Iris pigment epithelial cell (primary cell): Measurements from ENCODE around the gene PPAN.

Experiments used
- DNase-seq: peaks from one replicate; pipeline ENCODE4 v3.0.0-alpha.2; 2011; ENCODE audit warnings: low read depth

Gene PPAN

GRCh38 chr19:10106100-10106936 lies at the start of gene PPAN:
TSS of gene PPAN (plus strand) at chr19:10106362. CDS start at chr19:10106395, 33 bp downstream.
- peak; percentile 98 for DNase-seq

- no peak for DNase-seq
These were observed 44.3 kb upstream of the PPAN start for GRCh38 chr19:10061717-10062310.

GRCh38 chr19:10068205-10068604 lies 38.0 kb upstream of the PPAN start:
- no peak for DNase-seq

- DNase-seq = peak; percentile 30
These were observed 37.1 kb upstream of the PPAN start for GRCh38 chr19:10069046-10069445.

- no peak for DNase-seq
These were observed 35.3 kb upstream of the PPAN start for GRCh38 chr19:10070730-10071446.

GRCh38 chr19:10074153-10074552 lies 32.0 kb upstream of the PPAN start:
- DNase-seq = peak; percentile 38

GRCh38 chr19:10076535-10076934 lies 29.6 kb upstream of the PPAN start:
- DNase-seq = no peak

- DNase-seq = no peak
These were observed 27.8 kb upstream of the PPAN start for GRCh38 chr19:10078329-10078728.

GRCh38 chr19:10079031-10079453 lies 27.1 kb upstream of the PPAN start:
- no peak for DNase-seq

GRCh38 chr19:10083911-10084310 lies 22.3 kb upstream of the PPAN start:
- no peak for DNase-seq

- DNase-seq = no peak
These were observed 21.4 kb upstream of the PPAN start for GRCh38 chr19:10084803-10085202.

GRCh38 chr19:10085641-10086590 lies 20.2 kb upstream of the PPAN start, which contains the start of gene SHFL:
TSS of gene SHFL (plus strand) at chr19:10086317. CDS start at chr19:10086428, 111 bp downstream.
- DNase-seq = peak; percentile 65

GRCh38 chr19:10086591-10087192 lies 19.5 kb upstream of the PPAN start:
- DNase-seq = no peak

GRCh38 chr19:10087296-10088061 lies 18.7 kb upstream of the PPAN start:
- DNase-seq = no peak

GRCh38 chr19:10088949-10089554 lies 17.1 kb upstream of the PPAN start:
- no peak for DNase-seq

GRCh38 chr19:10089801-10090375 lies 16.3 kb upstream of the PPAN start:
- no peak for DNase-seq

GRCh38 chr19:10091370-10091687 lies 14.8 kb upstream of the PPAN start:
- no peak for DNase-seq

- DNase-seq = no peak
These were observed 14.1 kb upstream of the PPAN start for GRCh38 chr19:10091895-10092641.
